H1 (cell line): ENCODE measurements around the gene PREX1. TPM values are rescaled to one million over a fixed set of nuclear protein-coding genes. Genes with fewer than 3 reads are reported as not detected.

Experiments
- CEBPB ChIP-seq: IDR thresholded peaks from 2 replicates; pipeline ENCODE4 v1.6.1; 2012; ENCODE audit warnings: low read depth, low read length
- CHD2 ChIP-seq: IDR thresholded peaks from 2 replicates; pipeline ENCODE4 v1.6.1; 2012; ENCODE audit warnings: low read length, improper control_type of control experiment
- FOSL1 ChIP-seq: IDR thresholded peaks from 2 replicates; pipeline ENCODE4 v1.6.1; 2011; ENCODE audit warnings: mild to moderate bottlenecking, low read depth, low read length, moderate library complexity; ENCODE audit not compliant: insufficient read depth
- GTF2F1 ChIP-seq: IDR thresholded peaks from 2 replicates; pipeline ENCODE4 v1.6.1; 2012; ENCODE audit warnings: low read depth, low read length, improper control_type of control experiment, borderline replicate concordance
- JUND ChIP-seq: IDR thresholded peaks from 2 replicates; pipeline ENCODE4 v1.6.1; 2011; ENCODE audit warnings: mild to moderate bottlenecking, improper control_type of control experiment, low read length
- SIX5 ChIP-seq: IDR thresholded peaks from 2 replicates; pipeline ENCODE4 v1.6.1; 2011; ENCODE audit warnings: mild to moderate bottlenecking, low read depth, low read length
- polyA plus RNA-seq, 7 experiments: library from polyadenylated mRNA; depleted of rRNA in 3 of 7; stranded (reverse) in 5 of 7; unstranded in 2 of 7; fragments of >200 nt in 5 of 7; fragments of 200-250 nt in 2 of 7; gene quantifications; 1 replicate in 5 of 7; 2 replicates in 1 of 7; 4 replicates in 1 of 7; pipeline versions ENCODE4 v1.2.1 to v1.2.3, GENCODE V29; 2011 to 2013; ENCODE audit warnings: missing spikeins in 2 of 7, mixed read lengths in 2 of 7
- total RNA-seq: library from RNA; stranded (reverse); fragmentation: NEBNext Ultra II Directional; extraction: Animal tissue kit (Norgen Biotek cat#: 25700); gene quantifications from 2 replicates; pipeline ENCODE4 v1.2.1, GENCODE V29; 2021
- TF ChIP-seq, protein P1 (sequence below): fragments of 300-600 bp; sonication (generic); IDR thresholded peaks from 2 replicates; pipeline ENCODE4 v1.7.1; 2012; ENCODE audit warnings: low read length, moderate library complexity, mild to moderate bottlenecking, inconsistent platforms; ENCODE audit not compliant: insufficient replicate concordance

PREX1 gene
- total and polyA plus RNA-seq, 2 of the 8 experiments (the other 6 are each of a cell fraction or from before 2014, with no cell fraction given) = 10.7 to 12.8 TPM

- TF ChIP-seq, protein P1, sequence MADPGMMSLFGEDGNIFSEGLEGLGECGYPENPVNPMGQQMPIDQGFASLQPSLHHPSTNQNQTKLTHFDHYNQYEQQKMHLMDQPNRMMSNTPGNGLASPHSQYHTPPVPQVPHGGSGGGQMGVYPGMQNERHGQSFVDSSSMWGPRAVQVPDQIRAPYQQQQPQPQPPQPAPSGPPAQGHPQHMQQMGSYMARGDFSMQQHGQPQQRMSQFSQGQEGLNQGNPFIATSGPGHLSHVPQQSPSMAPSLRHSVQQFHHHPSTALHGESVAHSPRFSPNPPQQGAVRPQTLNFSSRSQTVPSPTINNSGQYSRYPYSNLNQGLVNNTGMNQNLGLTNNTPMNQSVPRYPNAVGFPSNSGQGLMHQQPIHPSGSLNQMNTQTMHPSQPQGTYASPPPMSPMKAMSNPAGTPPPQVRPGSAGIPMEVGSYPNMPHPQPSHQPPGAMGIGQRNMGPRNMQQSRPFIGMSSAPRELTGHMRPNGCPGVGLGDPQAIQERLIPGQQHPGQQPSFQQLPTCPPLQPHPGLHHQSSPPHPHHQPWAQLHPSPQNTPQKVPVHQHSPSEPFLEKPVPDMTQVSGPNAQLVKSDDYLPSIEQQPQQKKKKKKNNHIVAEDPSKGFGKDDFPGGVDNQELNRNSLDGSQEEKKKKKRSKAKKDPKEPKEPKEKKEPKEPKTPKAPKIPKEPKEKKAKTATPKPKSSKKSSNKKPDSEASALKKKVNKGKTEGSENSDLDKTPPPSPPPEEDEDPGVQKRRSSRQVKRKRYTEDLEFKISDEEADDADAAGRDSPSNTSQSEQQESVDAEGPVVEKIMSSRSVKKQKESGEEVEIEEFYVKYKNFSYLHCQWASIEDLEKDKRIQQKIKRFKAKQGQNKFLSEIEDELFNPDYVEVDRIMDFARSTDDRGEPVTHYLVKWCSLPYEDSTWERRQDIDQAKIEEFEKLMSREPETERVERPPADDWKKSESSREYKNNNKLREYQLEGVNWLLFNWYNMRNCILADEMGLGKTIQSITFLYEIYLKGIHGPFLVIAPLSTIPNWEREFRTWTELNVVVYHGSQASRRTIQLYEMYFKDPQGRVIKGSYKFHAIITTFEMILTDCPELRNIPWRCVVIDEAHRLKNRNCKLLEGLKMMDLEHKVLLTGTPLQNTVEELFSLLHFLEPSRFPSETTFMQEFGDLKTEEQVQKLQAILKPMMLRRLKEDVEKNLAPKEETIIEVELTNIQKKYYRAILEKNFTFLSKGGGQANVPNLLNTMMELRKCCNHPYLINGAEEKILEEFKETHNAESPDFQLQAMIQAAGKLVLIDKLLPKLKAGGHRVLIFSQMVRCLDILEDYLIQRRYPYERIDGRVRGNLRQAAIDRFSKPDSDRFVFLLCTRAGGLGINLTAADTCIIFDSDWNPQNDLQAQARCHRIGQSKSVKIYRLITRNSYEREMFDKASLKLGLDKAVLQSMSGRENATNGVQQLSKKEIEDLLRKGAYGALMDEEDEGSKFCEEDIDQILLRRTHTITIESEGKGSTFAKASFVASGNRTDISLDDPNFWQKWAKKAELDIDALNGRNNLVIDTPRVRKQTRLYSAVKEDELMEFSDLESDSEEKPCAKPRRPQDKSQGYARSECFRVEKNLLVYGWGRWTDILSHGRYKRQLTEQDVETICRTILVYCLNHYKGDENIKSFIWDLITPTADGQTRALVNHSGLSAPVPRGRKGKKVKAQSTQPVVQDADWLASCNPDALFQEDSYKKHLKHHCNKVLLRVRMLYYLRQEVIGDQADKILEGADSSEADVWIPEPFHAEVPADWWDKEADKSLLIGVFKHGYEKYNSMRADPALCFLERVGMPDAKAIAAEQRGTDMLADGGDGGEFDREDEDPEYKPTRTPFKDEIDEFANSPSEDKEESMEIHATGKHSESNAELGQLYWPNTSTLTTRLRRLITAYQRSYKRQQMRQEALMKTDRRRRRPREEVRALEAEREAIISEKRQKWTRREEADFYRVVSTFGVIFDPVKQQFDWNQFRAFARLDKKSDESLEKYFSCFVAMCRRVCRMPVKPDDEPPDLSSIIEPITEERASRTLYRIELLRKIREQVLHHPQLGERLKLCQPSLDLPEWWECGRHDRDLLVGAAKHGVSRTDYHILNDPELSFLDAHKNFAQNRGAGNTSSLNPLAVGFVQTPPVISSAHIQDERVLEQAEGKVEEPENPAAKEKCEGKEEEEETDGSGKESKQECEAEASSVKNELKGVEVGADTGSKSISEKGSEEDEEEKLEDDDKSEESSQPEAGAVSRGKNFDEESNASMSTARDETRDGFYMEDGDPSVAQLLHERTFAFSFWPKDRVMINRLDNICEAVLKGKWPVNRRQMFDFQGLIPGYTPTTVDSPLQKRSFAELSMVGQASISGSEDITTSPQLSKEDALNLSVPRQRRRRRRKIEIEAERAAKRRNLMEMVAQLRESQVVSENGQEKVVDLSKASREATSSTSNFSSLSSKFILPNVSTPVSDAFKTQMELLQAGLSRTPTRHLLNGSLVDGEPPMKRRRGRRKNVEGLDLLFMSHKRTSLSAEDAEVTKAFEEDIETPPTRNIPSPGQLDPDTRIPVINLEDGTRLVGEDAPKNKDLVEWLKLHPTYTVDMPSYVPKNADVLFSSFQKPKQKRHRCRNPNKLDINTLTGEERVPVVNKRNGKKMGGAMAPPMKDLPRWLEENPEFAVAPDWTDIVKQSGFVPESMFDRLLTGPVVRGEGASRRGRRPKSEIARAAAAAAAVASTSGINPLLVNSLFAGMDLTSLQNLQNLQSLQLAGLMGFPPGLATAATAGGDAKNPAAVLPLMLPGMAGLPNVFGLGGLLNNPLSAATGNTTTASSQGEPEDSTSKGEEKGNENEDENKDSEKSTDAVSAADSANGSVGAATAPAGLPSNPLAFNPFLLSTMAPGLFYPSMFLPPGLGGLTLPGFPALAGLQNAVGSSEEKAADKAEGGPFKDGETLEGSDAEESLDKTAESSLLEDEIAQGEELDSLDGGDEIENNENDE = no peak
- TF ChIP-seq SIX5 (no peak), JUND (no peak), GTF2F1 (no peak), CEBPB (no peak), CHD2 (no peak), FOSL1 (no peak)
- TF ChIP-seq, all 59 proteins: peak for 0
These were observed 144.2 kb downstream of the PREX1 start (continued) for GRCh38 chr20:48683467-48684175.
